ENCODE measurements around the gene BCAN.
A peak's percentile ranks its signal among the peaks of the same experiment; 100 is the strongest.

Gene BCAN

GRCh38 chr1:156703336-156703735, 61.4 kb downstream of the BCAN start:
- DNase-seq: no peak

GRCh38 chr1:156703741-156704140, 61.8 kb downstream of the BCAN start:
- peak; percentile 19 for DNase-seq

- no peak for DNase-seq
Measured at GRCh38 chr1:156704166-156704711, 62.3 kb downstream of the BCAN start.

- no peak for DNase-seq
Measured at GRCh38 chr1:156704930-156705320, 63.0 kb downstream of the BCAN start.

- DNase-seq: peak; percentile 50
Measured at GRCh38 chr1:156705321-156705917, 63.5 kb downstream of the BCAN start, which contains the start of gene CRABP2. Gene CRABP2, minus strand, starts transcription at chr1:156705583. Its CDS starts 137 bp downstream, at chr1:156705446.

- peak; percentile 50 for DNase-seq
Measured at GRCh38 chr1:156705918-156706656, 64.2 kb downstream of the BCAN start.

- no peak for DNase-seq
Measured at GRCh38 chr1:156706657-156707416, 64.9 kb downstream of the BCAN start.

GRCh38 chr1:156707417-156708217, 65.7 kb downstream of the BCAN start:
- no peak for DNase-seq

- DNase-seq: no peak
Measured at GRCh38 chr1:156708218-156708661, 66.3 kb downstream of the BCAN start.

- DNase-seq: no peak
Measured at GRCh38 chr1:156709031-156709430, 67.1 kb downstream of the BCAN start.

Data from NCI-H1092 treated with DMSO at 0.1 percent for 48 hours (cell line).